GM21723 (cell line): ENCODE data around the gene MYPOP.
"Not testable (repeated sequence)": the region's sequence is repeated elsewhere in the genome, so short reads cannot be mapped to it uniquely, and the experiment has no call there.

Experiments
- ATAC-seq: cut with Tn5 transposase; IDR thresholded peaks from one replicate; pipeline ENCODE4 v1.9.1; 2021; ENCODE audit warnings: mild to moderate bottlenecking, moderate library complexity; ENCODE audit not compliant: unreplicated experiment

Gene MYPOP

DNA sequence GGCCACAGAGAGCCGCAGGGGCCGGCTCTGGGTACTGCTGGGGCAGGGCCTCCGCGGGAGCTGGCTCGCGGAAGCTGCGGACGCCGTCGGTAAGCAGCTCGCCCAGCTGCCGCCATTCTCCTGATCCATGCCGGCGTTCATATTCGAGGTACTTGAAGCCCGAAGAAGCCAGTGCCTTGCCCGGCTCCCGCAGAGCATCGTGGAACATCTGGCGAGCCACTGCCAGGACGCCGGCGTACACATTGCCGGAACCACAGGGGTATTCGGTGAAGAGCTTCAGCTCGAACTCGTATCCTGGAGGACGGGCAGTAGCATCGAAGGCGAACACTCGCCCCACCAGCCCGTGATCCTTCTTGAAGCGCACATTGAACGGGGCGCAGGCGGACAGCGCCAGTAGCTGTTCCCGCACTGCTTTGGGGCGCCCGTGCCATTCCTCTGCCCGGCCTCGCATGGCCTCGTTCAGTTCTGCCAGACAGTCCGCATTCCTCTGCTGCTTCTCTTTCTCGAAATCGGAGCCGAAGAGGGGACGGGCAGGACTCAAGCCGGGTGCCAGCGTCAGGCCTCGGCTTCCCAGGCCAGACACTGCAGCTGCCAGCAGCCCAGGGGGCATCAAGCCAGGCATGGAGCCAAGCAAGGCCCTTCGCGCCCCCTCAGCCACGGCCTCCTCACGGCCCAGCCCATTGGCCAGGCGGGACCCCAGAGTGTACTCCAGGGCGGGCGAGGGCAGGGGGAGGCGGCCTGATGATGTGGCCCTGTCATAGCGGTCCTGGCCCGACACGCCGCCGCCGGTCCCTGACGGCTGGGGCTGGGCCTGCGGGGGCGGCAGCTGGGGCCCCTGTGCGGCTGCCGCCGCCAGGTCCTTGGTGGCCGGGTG lies 17.5 kb downstream of the MYPOP start:
- ATAC-seq, result no peak

DNA sequence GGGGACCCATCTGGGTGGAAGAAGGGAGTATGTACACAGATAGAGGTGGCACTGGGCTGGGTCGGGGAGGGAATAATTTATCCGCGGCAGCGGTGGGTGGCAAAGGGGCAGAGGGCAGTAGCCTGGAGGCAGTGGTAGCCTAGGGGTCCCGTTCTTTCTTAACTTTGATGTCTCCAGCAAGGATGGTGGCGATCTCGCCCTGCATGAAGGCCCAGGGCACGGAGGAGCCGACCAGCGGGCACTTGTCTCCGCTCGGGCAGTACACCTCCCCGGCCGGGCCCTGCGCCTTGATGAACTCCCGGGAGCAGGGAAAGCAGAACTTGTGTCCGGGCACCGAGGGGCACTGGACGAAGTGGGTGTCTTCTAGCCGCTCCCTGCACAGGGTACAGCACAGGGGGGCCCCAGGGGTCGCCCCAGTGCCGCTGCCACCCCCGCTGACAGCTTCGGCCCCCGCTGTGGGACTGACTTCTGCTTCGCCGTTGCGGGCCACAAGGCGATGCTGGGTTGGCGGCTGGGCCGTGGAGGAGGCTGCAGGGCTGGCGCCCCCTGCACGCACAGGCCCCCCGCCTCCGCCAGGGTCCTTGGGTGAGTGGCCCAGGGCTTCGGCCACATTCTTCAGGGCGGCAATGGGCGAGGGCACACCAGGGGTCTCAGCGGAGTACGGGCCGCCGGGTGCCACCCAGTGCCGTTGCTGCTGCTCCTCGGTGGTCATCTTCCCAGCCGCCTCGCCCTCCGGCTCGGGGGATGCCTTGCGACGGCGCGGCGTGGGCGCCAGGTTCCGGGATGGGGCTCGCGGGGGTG lies 18.3 kb downstream of the MYPOP start:
- ATAC-seq, result no peak

DNA sequence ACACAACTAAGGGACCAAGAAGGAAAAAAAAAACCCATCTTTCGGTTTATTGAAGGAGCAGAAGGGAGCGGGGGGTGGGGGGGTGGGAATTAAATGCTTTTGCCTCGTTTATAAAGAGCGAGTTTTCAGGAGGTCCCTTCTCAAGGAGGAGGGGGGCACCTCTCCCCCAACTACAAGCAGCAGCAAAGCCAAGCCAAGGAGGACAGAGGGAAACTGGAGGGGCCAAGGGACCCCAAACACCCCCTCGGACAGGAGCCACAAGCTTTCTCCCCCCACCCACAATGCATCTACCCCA lies 18.9 kb downstream of the MYPOP start:
- no peak for ATAC-seq

DNA sequence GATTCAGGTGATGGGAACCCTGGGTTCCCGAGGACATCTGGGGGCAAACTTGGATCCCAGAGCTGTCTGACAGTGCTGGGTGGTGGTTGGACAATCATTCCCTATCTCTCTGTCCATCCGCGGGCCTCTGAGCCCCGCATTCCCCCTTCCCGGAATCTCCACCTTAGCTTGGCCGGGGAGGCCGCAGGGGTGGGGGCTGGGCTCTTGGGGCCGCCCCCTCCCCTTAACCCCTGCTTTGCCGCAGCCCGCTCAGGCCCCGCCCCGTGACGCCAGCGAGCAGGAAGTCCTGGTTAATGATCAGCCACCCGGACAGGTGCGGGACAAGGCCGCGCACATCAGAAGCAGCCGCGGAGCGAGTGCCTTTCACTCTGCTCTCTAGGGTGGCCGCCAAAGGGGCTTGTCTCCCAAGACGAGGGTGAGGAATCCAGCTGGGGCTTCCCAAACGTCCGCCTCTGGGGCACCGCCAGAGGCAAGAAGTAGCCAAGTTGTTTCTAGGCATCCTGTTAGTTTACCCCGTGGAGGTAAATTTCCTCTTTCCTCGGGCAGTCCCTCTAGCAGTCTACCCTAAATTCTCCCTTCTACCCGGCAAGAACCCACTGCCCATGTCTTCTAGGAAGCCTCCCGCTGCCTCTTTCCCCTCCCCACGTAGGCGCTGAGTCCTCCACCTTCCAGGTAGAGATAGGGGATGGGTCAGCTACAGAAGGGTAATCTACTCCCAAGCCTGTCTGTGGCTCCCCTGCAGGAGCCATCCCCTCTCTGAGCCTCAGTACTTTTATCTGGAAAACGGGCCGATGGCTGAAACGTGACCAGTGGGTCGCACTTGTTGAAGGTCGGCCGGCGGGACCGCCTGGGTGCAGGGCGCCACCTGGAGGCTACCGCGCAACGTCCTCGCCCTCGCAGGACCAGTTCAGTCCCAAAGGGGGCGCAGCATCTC lies 19.5 kb downstream of the MYPOP start:
- ATAC-seq, result no peak

DNA sequence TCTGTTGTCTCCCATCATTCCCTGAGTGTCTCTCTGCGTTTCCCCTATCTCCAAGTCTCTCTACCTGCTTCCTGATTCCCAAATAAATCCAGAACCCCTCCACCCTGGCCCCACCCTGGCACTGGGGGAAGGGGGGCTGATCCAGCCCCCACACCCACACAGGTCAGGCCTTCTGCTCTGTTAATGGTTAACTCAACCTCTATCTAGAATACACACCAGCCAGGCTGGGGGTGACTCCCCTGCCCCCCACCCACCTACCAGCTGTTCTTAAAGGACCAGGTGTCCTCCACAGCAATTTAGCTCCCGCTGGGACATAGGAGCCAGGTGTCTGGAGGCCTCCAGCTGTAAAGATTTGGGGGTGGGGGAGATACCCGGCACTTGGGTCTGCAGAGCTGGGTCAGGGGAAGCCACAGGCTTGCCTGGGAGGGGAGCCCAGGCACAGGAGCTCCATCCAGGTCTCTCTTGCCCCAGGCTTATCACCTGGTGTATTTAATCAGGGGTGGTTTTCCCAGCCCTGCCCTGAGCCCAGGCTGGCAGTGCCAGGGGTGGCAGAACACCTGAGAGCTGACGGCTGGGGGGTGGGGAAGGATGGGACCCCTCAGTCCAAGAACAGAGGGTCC lies 20.4 kb downstream of the MYPOP start:
- no peak for ATAC-seq

DNA sequence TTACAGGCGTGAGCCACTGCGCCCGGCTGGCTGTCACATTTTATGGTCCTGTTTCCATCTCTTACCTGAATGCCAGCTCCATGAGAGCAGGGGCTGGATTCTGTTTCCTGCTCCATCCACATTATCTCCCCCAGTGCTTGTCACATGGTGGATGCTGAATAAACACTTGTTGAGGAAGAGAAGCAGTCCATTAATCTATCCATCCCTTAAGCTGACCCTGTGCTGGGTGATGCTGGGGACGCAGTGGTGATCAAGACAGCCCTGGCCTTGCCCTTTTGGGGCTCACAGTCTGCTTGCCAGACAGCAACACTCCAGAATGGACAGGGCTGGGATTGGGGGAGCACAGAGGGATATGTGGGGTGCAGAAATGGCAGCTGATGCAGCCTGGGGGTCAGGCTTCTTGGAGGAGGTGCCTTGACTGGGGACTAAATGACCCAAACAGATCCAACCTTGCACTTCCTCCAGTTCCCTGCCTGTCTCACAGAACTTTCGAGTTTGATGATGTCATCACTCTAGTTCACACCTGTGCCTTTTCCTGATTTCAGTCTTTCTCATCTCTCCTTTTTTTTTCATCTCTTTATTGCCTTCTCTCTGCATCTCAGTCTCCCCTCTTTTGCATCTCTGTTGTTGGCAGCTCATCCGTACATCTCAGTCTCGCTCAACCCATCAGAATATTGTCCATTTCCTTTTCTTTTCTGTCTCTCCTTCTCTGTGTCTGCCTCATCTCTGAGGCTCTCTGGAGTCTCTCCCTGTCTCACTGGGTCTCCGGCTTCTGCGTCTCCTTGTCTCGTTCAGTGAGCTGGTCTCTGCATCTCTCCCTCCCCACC lies 21.1 kb downstream of the MYPOP start:
- ATAC-seq, result no peak

DNA sequence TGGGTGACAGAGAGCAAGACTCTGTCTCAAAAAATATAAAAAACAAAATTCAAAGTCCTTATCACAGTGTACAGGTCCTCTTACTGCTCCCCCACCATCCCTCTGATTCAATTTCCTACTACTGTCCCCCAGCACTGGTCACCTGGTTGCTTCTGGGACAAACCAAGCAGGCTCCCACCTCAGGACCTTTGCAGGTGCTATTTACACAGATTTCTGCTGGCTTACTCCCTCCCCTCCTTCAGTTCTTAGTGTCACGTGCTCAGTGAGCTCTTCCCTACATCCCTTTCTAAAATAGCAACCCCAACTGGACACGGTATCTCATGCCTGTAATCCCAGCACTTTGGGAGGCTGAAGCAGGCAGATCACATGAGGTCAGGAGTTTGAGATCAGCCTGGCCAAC lies 22.4 kb downstream of the MYPOP start:
- ATAC-seq, result no peak

DNA sequence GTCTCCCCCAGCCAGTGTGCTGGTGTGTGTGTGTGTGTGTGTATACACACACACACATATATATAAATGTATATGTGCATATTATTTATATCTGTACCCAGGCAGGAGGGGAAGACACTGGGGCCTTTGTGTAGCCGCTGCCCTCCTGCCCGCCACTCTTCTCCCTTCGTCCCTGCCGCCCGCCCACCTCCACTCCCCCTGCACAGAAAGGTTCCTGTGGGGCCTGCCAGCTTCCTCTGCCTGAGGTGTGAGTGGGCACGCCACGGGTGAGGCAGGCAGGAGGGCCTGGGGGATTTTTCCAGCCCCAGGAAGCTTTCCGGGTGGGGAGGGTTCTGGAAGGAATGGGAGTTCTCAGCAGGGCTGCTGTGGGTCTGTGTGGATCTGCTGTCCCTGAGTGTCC lies 23.4 kb downstream of the MYPOP start:
- ATAC-seq, result no peak

DNA sequence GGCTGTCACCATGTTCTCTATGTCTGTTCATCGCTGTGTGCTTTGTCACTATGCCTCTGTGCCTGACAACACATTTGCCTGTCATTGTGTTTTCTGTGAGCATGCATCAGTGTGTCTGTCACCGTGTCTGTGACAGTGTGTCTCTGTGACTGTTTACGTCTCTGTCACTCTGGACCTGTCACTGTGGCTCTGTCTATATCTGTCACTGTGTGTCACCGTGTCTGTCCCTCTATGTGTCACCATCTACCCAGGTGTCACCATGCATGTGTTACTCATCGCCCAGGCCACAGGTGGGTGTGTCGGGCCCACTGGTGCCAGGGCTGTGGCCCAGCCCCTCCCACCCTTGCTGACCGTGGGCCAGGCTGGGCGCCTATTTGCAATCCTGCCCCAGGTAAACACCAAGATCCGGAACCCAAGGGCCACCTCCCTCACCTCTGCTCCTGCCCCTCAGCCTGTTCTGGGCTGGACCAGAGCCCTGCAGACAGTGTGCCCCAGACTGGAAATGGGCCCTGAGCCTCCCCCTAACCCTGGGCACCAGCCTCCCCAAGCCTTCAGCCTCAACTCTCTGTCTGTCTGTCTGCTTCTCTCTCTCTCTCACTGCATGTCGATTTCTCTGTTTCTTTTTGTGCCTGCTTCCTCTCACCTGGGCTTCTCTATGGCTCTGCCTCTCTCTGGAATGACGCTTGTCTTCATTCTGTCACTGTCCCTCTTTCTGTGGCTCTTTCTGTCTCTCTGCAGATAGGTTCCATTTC lies 24.2 kb downstream of the MYPOP start:
- no peak for ATAC-seq

DNA sequence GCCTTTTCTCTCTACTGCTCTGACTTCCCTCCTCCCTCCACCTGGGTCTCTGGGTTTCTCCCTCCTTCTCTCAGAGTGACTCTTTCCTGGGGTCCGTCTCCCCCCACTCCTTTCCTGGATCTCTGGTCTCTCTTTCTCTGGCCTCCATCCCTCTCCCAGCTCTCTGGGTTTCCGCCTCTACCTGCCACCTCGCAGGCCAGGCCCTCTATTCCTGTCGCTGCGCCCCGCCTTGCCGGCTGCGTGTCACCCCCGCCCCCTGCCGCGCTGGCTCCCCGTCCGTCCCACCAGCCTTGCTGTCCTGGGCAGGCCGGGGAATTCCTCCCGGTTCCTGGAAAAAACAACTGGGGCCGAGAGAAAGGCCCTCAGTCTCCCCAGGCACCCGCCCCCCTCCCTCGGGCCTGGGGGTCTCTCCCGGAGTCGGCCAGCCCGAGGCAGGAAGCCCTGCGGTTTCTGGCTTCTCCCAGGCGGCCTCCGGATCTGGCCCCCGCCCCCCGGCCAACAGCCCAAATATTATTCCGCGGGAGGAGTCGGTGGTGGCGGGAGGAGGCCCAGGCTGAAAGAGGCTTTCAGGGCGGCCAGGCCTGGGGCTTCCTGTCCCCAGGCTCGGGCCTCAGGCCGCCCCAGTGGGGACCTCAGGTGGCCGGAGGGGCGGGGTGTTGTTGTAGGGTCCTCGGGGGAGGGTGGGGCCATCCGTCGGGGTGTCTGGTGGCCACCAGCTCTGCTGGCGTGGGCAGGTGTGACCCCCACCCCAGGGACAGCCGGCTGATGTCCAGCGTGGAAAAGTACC lies 25.8 kb downstream of the MYPOP start:
- no peak for ATAC-seq

DNA sequence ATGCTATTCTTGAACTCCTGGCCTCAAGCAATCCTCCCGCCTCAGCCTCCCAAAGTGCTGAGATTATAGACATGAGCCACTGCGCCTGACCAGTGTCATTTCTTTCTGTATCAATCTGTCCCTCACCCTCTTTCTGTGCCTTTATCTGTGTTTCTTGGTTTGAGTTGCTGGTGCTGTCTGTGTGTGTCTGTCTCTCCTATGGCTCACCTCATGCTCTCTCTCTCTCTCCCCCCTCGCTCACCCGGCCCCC lies 26.3 kb downstream of the MYPOP start:
- ATAC-seq, result no peak

DNA sequence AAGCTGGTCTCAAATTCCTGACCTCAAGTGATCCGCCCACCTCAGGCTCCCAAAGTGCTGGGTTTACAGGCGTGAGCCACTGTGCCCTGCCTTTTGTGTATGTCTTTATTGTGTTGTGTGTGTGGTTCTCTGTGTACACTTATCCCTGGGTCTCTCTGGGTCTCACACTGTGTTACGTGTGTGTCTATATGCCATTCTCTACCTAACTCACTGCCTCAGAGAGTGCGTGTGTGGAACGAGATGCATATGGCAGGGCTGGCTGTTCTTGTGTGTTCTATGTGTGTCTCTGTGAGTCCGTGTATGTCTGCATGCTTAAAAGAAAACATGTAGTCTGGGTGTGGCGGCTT lies 27.8 kb downstream of the MYPOP start:
- no peak for ATAC-seq

DNA sequence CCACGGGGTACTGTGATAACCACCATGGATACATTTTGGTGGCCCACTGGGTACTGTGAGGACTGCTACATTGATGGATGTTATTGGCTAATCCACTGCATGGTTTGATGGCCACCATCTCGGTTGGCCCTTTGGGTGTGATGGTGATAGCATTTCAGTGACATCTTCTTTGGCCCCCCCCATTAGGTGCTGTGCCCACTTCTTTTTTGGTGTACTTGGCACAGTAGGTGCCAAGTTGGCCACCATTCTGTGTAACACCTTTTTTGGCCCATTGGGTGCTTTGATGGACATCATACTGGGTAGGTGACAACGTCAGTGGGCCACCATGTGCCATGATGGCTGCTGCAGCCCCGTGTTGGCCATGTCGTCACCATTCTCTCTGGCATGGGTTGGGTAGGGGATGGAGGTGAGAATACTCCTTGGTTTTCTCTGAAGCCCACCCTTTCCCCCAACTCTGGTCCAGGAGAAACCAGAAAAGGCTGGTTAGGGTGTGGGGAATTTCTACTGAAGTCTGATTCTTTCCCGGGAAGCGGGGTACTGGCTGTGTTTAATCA lies 29.1 kb downstream of the MYPOP start:
- ATAC-seq, result no peak

DNA sequence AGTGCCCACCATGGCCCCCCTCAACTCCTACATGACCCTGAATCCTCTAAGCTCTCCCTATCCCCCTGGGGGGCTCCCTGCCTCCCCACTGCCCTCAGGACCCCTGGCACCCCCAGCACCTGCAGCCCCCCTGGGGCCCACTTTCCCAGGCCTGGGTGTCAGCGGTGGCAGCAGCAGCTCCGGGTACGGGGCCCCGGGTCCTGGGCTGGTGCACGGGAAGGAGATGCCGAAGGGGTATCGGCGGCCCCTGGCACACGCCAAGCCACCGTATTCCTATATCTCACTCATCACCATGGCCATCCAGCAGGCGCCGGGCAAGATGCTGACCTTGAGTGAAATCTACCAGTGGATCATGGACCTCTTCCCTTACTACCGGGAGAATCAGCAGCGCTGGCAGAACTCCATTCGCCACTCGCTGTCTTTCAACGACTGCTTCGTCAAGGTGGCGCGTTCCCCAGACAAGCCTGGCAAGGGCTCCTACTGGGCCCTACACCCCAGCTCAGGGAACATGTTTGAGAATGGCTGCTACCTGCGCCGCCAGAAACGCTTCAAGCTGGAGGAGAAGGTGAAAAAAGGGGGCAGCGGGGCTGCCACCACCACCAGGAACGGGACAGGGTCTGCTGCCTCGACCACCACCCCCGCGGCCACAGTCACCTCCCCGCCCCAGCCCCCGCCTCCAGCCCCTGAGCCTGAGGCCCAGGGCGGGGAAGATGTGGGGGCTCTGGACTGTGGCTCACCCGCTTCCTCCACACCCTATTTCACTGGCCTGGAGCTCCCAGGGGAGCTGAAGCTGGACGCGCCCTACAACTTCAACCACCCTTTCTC lies 30.1 kb downstream of the MYPOP start:
- no peak for ATAC-seq

DNA sequence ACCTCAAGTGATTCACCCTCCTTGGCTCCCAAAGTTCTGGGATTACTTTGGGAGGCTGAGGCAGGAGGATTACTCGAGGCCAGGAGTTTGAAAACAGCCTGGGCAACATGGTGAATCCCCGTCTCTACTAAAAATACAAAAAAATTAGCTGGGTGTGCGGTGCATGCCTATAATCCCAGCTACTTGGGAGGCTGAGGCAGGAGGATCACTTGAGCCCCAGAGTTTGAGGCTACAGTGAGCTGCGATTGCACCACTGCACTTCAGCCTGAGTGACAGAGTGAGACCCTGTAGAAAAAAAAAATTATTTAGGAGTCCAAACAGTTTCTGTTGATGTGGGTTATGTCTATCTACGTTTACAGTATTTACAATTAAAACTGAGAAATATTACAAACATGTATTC lies 31.6 kb downstream of the MYPOP start:
- no peak for ATAC-seq

DNA sequence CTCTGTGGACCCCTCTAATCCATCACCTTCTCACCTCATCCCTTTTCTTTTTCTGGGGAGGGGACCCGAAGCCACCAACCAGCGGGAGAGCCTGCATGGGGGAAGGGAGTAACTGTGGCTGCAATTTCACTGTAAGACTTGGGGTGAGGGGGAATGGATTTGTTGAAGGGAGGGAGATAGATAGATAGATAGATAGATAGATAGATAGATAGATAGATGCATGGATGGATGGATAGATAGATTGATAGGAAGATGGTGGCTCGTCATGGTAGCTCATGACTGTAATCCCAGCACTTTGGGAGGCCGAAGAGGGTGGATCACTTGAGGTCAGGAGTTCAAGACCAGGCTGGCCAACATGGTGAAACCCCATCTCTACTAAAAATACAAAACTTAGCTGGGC lies 35.2 kb downstream of the MYPOP start:
- ATAC-seq, result not testable (repeated sequence)

DNA sequence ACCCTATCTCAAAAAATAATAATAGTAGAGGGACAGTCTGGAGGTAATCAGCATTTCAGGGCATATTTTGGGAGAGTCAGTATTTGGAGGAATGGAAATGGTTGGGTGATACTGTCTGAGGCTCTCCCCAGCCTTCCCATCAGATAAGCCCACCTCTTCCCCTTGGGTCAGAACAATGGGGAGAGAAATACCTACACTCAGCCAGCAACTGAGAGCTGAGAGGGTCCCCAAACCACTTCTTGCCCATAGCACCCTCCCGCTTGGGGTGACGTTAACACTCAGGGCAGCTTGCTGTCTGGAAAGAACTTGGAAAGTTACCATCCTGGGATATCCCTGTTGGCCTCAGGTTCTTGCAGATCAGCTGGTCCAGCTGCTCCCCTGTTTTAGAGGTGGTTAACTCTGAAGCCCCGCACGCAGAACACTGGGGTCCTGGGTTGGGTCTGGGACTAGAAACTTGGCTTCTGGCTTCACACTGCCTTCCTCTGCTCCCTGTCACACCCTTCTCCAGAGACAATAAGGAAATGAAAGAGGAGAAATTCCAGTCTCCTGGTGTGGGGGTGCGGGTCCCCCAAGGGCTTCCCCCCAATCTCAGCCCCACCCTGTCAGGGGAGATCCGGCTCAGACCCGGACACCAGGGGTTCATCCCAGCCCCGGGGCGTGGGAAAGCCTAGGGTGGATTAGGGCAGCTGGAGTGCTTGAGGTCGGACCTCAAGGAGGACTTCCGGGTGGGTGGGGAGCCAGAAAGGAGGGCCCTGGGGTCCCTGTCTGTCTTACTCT lies 35.8 kb downstream of the MYPOP start:
- no peak for ATAC-seq
